ENCODE measurements around the gene ZNF500. TPM values are rescaled to one million over a fixed set of nuclear protein-coding genes. Genes with fewer than 3 reads are reported as not detected.

Gene ZNF500
- total RNA-seq, 2 donors from 2014 or later: 29.2 to 33.8 TPM

- DNase-seq (ENCODE audit: low spot score): no peak
- Histone ChIP-seq H3K4me1 (replicated peaks) (no peaks in the 10 kb centered on the region), H3K9me3 (no peaks in the 10 kb centered on the region), H3K36me3 (peaks cover 3 to 10% of the 10 kb centered on the region in 2 donors), H3K27ac (no peak overlapping the region), H3K4me3 (no peak overlapping the region), H3K27me3 (replicated peaks; ENCODE audit: insufficient read depth) (no peaks in the 10 kb centered on the region)
- TF ChIP-seq POLR2AphosphoS5 (IDR thresholded peaks at IDR 0.05): no peak
- no peak for TF ChIP-seq POLR2A (IDR thresholded peaks at IDR 0.05)
- TF ChIP-seq, protein P1, sequence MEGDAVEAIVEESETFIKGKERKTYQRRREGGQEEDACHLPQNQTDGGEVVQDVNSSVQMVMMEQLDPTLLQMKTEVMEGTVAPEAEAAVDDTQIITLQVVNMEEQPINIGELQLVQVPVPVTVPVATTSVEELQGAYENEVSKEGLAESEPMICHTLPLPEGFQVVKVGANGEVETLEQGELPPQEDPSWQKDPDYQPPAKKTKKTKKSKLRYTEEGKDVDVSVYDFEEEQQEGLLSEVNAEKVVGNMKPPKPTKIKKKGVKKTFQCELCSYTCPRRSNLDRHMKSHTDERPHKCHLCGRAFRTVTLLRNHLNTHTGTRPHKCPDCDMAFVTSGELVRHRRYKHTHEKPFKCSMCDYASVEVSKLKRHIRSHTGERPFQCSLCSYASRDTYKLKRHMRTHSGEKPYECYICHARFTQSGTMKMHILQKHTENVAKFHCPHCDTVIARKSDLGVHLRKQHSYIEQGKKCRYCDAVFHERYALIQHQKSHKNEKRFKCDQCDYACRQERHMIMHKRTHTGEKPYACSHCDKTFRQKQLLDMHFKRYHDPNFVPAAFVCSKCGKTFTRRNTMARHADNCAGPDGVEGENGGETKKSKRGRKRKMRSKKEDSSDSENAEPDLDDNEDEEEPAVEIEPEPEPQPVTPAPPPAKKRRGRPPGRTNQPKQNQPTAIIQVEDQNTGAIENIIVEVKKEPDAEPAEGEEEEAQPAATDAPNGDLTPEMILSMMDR (IDR thresholded peaks at IDR 0.05): no peak
- 75% methylated on average over 7 of the region's 7 CpGs for WGBS
- intact Hi-C loops (cut with DNase I): no loop called here
These were observed 63.1 kb downstream of the ZNF500 start for GRCh38 chr16:4703906-4704305.

DNA sequence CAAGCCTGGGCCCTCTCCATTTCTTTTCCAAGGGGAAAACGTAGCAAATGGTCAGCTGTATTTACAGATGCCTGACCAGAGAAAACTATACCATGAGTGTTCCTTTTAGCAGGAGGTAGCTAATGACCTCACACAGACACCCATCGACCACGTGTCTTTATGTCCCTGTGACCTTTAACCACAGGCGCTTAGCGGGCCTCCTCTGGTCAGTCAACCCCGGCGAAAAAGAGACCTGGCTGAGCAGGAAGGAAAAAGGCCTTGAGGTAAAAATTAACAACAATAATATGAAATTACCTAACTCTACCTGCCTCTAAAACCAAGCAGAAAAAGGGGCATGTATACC, 64.5 kb downstream of the ZNF500 start:
- Histone ChIP-seq H3K9me3 (no peaks in the 10 kb centered on the region), H3K27me3 (replicated peaks; ENCODE audit: insufficient read depth) (no peaks in the 10 kb centered on the region), H3K27ac (no peak overlapping the region), H3K4me3 (no peak overlapping the region), H3K36me3 (peaks cover 7 to 14% of the 10 kb centered on the region in 2 donors), H3K4me1 (replicated peaks) (no peaks in the 10 kb centered on the region)
- intact Hi-C loops (cut with DNase I): no loop called here
- WGBS: 74% methylated on average over 7 of the region's 7 CpGs
- no peak for DNase-seq (ENCODE audit: low spot score)
- TF ChIP-seq POLR2AphosphoS5 (IDR thresholded peaks at IDR 0.05) (no peak), POLR2A (IDR thresholded peaks at IDR 0.05) (no peak)
- TF ChIP-seq, protein P1 (IDR thresholded peaks at IDR 0.05): no peak

DNA sequence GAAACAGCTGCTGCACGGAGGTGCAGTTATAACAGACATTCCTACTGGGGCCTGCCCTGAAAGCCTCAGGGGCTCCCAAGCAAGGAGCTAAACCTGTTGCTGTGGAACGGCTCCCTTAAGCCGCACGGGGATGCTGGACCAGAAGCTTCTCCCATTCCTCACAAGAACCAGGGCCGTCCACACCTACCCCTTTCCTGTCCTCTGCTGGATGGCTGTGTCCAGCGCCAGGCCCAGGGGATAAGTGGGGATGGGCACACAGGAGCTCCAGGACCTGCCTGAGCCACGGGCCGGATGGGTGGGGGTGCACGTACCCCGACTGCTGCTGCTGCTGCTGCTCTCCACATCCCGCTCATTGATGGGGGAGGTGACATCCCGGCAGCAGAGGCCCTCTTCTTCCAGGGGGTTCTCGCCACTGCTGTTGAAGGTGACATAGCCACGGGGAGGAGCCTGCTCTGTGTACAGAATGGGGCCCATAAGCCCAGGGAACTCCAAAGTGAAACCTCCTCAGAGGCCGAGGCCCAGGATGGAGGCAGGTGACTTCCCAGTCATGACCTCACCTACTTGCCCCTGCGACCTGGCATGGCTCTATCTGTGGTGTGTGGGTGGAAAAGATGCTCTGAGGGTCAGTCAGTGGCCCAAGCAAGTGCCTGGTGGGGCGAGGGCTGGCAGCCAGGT, 65.0 kb downstream of the ZNF500 start:
- Histone ChIP-seq H3K27me3 (replicated peaks; ENCODE audit: insufficient read depth) (no peaks in the 10 kb centered on the region), H3K27ac (peak overlapping the region in 1 of 2 donors; percentile 19), H3K9me3 (no peaks in the 10 kb centered on the region), H3K4me3 (no peak overlapping the region), H3K4me1 (replicated peaks) (no peaks in the 10 kb centered on the region), H3K36me3 (peaks cover 7 to 14% of the 10 kb centered on the region in 2 donors)
- intact Hi-C loops (cut with DNase I): no loop called here
- TF ChIP-seq POLR2AphosphoS5 (IDR thresholded peaks at IDR 0.05): no peak
- TF ChIP-seq POLR2A (IDR thresholded peaks at IDR 0.05): no peak
- TF ChIP-seq, protein P1 (IDR thresholded peaks at IDR 0.05): no peak
- 71% methylated on average over 17 of the region's 17 CpGs for WGBS
- DNase-seq (ENCODE audit: low spot score): no peak

GRCh38 chr16:4700997-4701743, 65.8 kb downstream of the ZNF500 start:
- peak; percentile 51 for TF ChIP-seq POLR2AphosphoS5 (IDR thresholded peaks at IDR 0.05)
- TF ChIP-seq, protein P1 (IDR thresholded peaks at IDR 0.05): no peak
- WGBS: 62% methylated on average over 33 of the region's 33 CpGs
- intact Hi-C loops (cut with DNase I): no loop called here

More at GRCh38 chr16:4700997-4701743, 65.8 kb downstream of the ZNF500 start:
- H3K36me3 ChIP-seq: peaks cover 7 to 14% of the 10 kb centered on the region in 2 donors
- peak overlapping the region in 1 of 2 donors; percentile 19 for H3K27ac ChIP-seq
- no peak overlapping the region for H3K4me3 ChIP-seq
- no peaks in the 10 kb centered on the region for H3K9me3 ChIP-seq
- H3K4me1 ChIP-seq (replicated peaks): no peaks in the 10 kb centered on the region
- H3K27me3 ChIP-seq (replicated peaks; ENCODE audit: insufficient read depth): no peaks in the 10 kb centered on the region
- DNase-seq (ENCODE audit: low spot score): peak; percentile 72

Measured in prostate gland (tissue), 2 donors.